GM12878 (cell line): ENCODE data around the gene MYO3A. TPM values are rescaled to one million over a fixed set of nuclear protein-coding genes. Genes with fewer than 3 reads are reported as not detected.

Experiments used
- ATAC-seq: fragments of 200-7000 bp; cut with Tn5 transposase; 3 replicates; pipeline ENCODE4 v1.9.1; 2020; ENCODE audit warnings: mild to moderate bottlenecking, moderate library complexity
- BruUV-seq: library from RNA; stranded (reverse); fragments of 400-500 nt; replicated peaks from 2 replicates; lab custom pipeline; 2021; lab: Mats Ljungman, UMichigan
- CTCF ChIA-PET: fragments of 300-600 bp; sonication (Branson Sonifier 250); formaldehyde crosslinking; extraction: SDS; loops from one replicate; lab custom pipeline; 2021; ENCODE audit warnings: inconsistent platforms; lab: Yijun Ruan, JAX
- POLR2A ChIA-PET: fragments of 350-600 bp; formaldehyde crosslinking; extraction: SDS; loops from one replicate; lab custom pipeline; 2021; ENCODE audit warnings: inconsistent platforms; lab: Charles Lee
- RAD21 ChIA-PET: fragments of 300-600 bp; sonication (Branson Sonifier 250); formaldehyde crosslinking; loops from one replicate; lab custom pipeline; 2023; ENCODE audit warnings: antibody characterized with exemption; ENCODE audit not compliant: unreplicated experiment; lab: Charles Lee
- SMC1A ChIA-PET: fragments of 300-600 bp; sonication (Branson Sonifier 250); formaldehyde crosslinking; loops from one replicate; lab custom pipeline; 2023; ENCODE audit not compliant: unreplicated experiment, uncharacterized antibody; lab: Charles Lee
- DNase-seq: peaks from one replicate; pipeline ENCODE4 v3.0.0-alpha.2; 2011; ENCODE audit warnings: low read depth, low spot score
- FAIRE-seq: peaks from 3 replicates; lab custom pipeline; 2011; peaks lifted over from hg19 to GRCh38; lab: Jason Lieb, UNC
- H2AFZ ChIP-seq: 2 replicates; pipeline ENCODE4 v1.6.0; 2011; ENCODE audit warnings: low read depth, low read length, control low read depth; ENCODE audit not compliant: control insufficient read depth
- H3K27ac ChIP-seq: 2 replicates; pipeline ENCODE4 v1.5.1; 2011; ENCODE audit warnings: control low read depth; ENCODE audit not compliant: control insufficient read depth, insufficient read depth
- H3K27me3 ChIP-seq, 2 experiments: replicated peaks in 1 of 2; 2 replicates each; pipeline versions ENCODE4 v1.6.0 to v1.6.1; 2011; ENCODE audit warnings: low read length in 1 of 2; ENCODE audit not compliant: control insufficient read depth in 2 of 2, insufficient read depth in 2 of 2
- H3K36me3 ChIP-seq, 2 experiments: 2 replicates each; pipeline ENCODE4 v1.5.1; 2011; ENCODE audit warnings: low read length in 1 of 2; ENCODE audit not compliant: control insufficient read depth in 2 of 2, insufficient read depth in 2 of 2
- H3K4me1 ChIP-seq: 2 replicates; pipeline ENCODE4 v1.6.1; 2011; ENCODE audit warnings: mild to moderate bottlenecking, low read length, moderate library complexity, mixed read lengths; ENCODE audit not compliant: control insufficient read depth, insufficient read depth
- H3K4me2 ChIP-seq: 2 replicates; pipeline ENCODE4 v1.6.0; 2011; ENCODE audit warnings: control low read depth; ENCODE audit not compliant: control insufficient read depth, insufficient read depth
- H3K4me3 ChIP-seq: fragments of 200-600 bp; sonication (generic); 2 replicates; pipeline ENCODE4 v1.5.1; 2016
- H3K79me2 ChIP-seq: 2 replicates; pipeline ENCODE4 v1.6.0; 2011; ENCODE audit warnings: low read length; ENCODE audit not compliant: control insufficient read depth, insufficient read depth
- H3K9ac ChIP-seq: 2 replicates; pipeline ENCODE4 v1.8.0; 2011; ENCODE audit warnings: low read length, control low read depth, mixed read lengths; ENCODE audit not compliant: control insufficient read depth, insufficient read depth
- H3K9me3 ChIP-seq: replicated peaks from 3 replicates; pipeline ENCODE4 v1.5.1; 2011; ENCODE audit warnings: mild to moderate bottlenecking, low read length; ENCODE audit not compliant: control insufficient read depth, insufficient read depth
- H4K20me1 ChIP-seq: 2 replicates; pipeline ENCODE4 v1.6.0; 2011; ENCODE audit not compliant: control insufficient read depth, insufficient read depth
- CREM ChIP-seq: IDR thresholded peaks from 2 replicates; pipeline ENCODE4 v1.6.1; 2014; ENCODE audit warnings: antibody characterized with exemption, low read depth
- IRF5 ChIP-seq: fragments of 450-650 bp; IDR thresholded peaks from 2 replicates; pipeline ENCODE4 v1.6.1; 2017; ENCODE audit warnings: borderline replicate concordance
- NR2F1 ChIP-seq: fragments of 450-650 bp; conservative IDR thresholded peaks from 2 replicates; pipeline ENCODE4 v1.6.1; 2017; ENCODE audit warnings: mild to moderate bottlenecking
- SIN3A ChIP-seq: IDR thresholded peaks from 2 replicates; pipeline ENCODE4 v1.6.1; 2012; ENCODE audit warnings: low read depth, low read length, improper control_type of control experiment
- SMAD1 ChIP-seq: fragments of 450-650 bp; IDR thresholded peaks from 2 replicates; pipeline ENCODE4 v1.6.1; 2018; ENCODE audit warnings: mild to moderate bottlenecking, low read depth; ENCODE audit not compliant: partially characterized antibody
- WRNIP1 ChIP-seq: IDR thresholded peaks from 2 replicates; pipeline ENCODE4 v1.6.1; 2011; ENCODE audit warnings: low read depth, low read length, improper control_type of control experiment, borderline replicate concordance
- WGBS: methylation state at CpG from one replicate; pipeline ENCODE4 v1.1.6; 2016; ENCODE audit warnings: low lambda C conversion rate; ENCODE audit not compliant: insufficient replicate concordance, insufficient coverage; ENCODE audit errors: missing lambda C conversion rate; 5-methylcytosine and 5-hydroxymethylcytosine counted together
- in situ Hi-C: fragments of 300-500 bp; cut with MboI; formaldehyde crosslinking; loops from 9 replicates; pipeline ENCODE4 v1.14.3; 2018; ENCODE audit warnings: mixed read lengths
- intact Hi-C: fragments of 100-400 bp; cut with micrococcal nuclease; formaldehyde crosslinking; loops from one replicate; pipeline ENCODE4 v1.14.2; 2022; ENCODE audit not compliant: unreplicated experiment
- polyA plus RNA-seq, 11 experiments: library from polyadenylated mRNA; depleted of rRNA in 4 of 11; unstranded in 6 of 11; stranded (reverse) in 5 of 11; fragments of >200 nt; fragmentation: Nextera tagmentation in 4 of 11; fragmentation: Illumina TruSeq in 1 of 11; extraction: Ambion mirVana in 4 of 11; extraction: Trizol in 1 of 11; gene quantifications; 1 replicate in 1 of 11; 2 replicates in 10 of 11; pipeline versions ENCODE4 v1.2.1 to v1.2.3, GENCODE V29; 2011 to 2016; ENCODE audit warnings: inconsistent platforms in 2 of 11, missing spikeins in 2 of 11, low read depth in 1 of 11
- total RNA-seq, 4 experiments: library from RNA; depleted of rRNA in 3 of 4; stranded (reverse); fragments of >200 nt in 3 of 4; fragmentation: Illumina TruSeq in 1 of 4; extraction: Trizol in 1 of 4; gene quantifications; 2 replicates each; pipeline versions ENCODE4 v1.2.1 to v1.2.3, GENCODE V29; 2013 to 2021
- TF ChIP-seq, protein P1 (sequence below): IDR thresholded peaks from 2 replicates; pipeline ENCODE4 v1.6.1; 2012; ENCODE audit warnings: low read depth, low read length, improper control_type of control experiment

MYO3A gene
- total and polyA plus RNA-seq, 10 of the 15 experiments (the other 5 are each of a cell fraction or from before 2014, with no cell fraction given) = not detected

DNA sequence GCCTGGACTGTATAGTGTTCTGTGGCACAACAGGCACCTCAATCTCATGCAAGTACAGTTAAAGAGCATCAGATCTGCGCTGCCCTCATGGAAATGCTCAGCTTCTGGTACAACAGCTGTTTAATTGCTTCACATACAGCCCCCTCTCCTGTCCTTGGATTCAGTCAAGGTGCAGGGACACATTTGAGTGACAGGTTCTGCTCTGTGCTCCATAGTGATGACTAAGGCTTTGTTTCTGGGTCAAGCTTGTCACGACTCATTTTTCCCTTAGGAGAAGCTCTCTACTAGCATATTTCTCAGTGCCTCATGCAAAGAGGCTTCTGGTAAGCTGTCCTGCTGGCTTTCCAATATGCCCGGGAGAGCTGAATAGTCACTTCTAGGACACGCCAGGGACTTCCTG, 26.8 kb upstream of the MYO3A start:
- WGBS = 17% methylated on average over 4 of the region's 4 CpGs
- in situ Hi-C loops (no loop called here), intact Hi-C loops (no loop called here)
- FAIRE-seq (no peak), ATAC-seq (no peak), DNase-seq (no peak)
- Histone ChIP-seq H3K36me3 (no peaks in the 10 kb centered on the region), H3K9ac (no peak overlapping the region), H2AFZ (no peak overlapping the region), H3K79me2 (no peaks in the 10 kb centered on the region), H3K4me2 (no peak overlapping the region), H4K20me1 (no peaks in the 10 kb centered on the region), H3K27me3 (no peaks in the 10 kb centered on the region), H3K27ac (no peak overlapping the region), H3K4me1 (no peaks in the 10 kb centered on the region; the same call in 1 of the 2 replicates), H3K9me3 (no peaks in the 10 kb centered on the region), H3K4me3 (no peak overlapping the region)
- BruUV-seq = no TSS peak
- ChIA-PET CTCF (no interaction called here), POLR2A (no interaction called here), SMC1A (no interaction called here), RAD21 (no interaction called here)
- TF ChIP-seq, protein P1, sequence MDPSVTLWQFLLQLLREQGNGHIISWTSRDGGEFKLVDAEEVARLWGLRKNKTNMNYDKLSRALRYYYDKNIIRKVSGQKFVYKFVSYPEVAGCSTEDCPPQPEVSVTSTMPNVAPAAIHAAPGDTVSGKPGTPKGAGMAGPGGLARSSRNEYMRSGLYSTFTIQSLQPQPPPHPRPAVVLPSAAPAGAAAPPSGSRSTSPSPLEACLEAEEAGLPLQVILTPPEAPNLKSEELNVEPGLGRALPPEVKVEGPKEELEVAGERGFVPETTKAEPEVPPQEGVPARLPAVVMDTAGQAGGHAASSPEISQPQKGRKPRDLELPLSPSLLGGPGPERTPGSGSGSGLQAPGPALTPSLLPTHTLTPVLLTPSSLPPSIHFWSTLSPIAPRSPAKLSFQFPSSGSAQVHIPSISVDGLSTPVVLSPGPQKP = no peak
- TF ChIP-seq IRF5 = no peak
- no peak for TF ChIP-seq WRNIP1
- TF ChIP-seq CREM = no peak
- TF ChIP-seq SIN3A = no peak
- TF ChIP-seq SMAD1 = no peak
- no peak for TF ChIP-seq NR2F1
